Body of pancreas (tissue), 4 donors: ENCODE measurements around the gene YARS1.

ENCODE experiments used
- POLR2A ChIP-seq, 3 donors: fragments of 450-650 bp; IDR thresholded peaks; one replicate each; pipeline ENCODE4 v1.6.1; 2016; ENCODE audit warnings: antibody characterized with exemption in 3 of 3, mild to moderate bottlenecking in 2 of 3
- TF ChIP-seq, protein P1 (sequence below), 7 experiments: fragments of 450-650 bp in 4 of 7; fragments of 200-600 bp in 3 of 7; sonication (generic) in 3 of 7; IDR thresholded peaks; one replicate each; pipeline ENCODE4 v1.5.1; 2016 to 2019; ENCODE audit warnings: antibody characterized with exemption in 7 of 7

DNA sequence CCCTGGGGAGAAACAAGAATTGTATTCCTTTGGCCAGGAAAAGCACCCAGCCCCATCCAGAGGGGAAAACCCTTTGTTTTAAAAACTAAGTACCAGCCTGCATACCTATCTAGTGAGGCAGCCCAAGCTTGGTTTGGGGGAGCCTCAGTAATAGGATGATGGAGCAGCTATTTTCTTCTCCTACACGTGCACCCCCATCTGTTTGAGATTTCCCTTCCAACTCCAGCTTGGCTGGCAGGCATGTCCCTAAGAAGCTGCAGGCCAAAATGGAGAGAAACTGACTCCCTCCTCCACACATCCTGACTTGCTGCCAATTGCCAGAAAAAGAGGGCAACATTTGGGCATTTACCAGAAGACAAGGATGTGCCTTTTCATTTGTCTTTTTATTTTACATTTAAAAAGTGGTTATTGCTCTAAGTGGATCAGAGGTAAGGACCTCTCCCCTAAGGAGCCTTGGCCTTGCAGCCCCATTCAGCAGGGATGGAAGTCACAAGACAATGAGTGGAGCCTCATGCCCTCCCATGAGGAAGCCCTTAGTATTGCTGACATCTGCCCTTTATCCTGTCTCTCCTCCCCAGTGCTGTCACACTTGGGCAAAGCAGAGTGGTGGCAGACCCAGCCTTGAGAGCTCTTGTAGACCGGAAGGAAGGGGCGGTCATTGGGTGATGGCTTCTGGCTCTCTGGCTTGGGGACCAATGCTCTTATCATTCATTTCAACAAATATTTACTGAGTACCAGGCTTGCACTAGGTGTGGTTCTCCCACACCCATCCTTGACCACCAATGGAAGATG lies 44.9 kb upstream of the YARS1 start:
- TF ChIP-seq, protein P1, sequence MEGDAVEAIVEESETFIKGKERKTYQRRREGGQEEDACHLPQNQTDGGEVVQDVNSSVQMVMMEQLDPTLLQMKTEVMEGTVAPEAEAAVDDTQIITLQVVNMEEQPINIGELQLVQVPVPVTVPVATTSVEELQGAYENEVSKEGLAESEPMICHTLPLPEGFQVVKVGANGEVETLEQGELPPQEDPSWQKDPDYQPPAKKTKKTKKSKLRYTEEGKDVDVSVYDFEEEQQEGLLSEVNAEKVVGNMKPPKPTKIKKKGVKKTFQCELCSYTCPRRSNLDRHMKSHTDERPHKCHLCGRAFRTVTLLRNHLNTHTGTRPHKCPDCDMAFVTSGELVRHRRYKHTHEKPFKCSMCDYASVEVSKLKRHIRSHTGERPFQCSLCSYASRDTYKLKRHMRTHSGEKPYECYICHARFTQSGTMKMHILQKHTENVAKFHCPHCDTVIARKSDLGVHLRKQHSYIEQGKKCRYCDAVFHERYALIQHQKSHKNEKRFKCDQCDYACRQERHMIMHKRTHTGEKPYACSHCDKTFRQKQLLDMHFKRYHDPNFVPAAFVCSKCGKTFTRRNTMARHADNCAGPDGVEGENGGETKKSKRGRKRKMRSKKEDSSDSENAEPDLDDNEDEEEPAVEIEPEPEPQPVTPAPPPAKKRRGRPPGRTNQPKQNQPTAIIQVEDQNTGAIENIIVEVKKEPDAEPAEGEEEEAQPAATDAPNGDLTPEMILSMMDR (IDR thresholded peaks at IDR 0.05), result no peak
- TF ChIP-seq POLR2A (IDR thresholded peaks at IDR 0.05), result no peak
